Stomach (tissue), 9 donors: ENCODE data around the gene LRP1B. TPM values are rescaled to one million over a fixed set of nuclear protein-coding genes. Genes with fewer than 3 reads are reported as not detected.

Source experiments
- DNase-seq, 2 donors: peaks; one replicate each; pipeline versions ENCODE4 v3.0.0 to v3.0.0-alpha.2; 2013 to 2019
- H3K27ac ChIP-seq, 5 donors: fragments of 200-600 bp in 4 of 5; sonication (generic) in 4 of 5; one replicate each; pipeline ENCODE4 v1.5.1; 2013 to 2019; ENCODE audit warnings: mild to moderate bottlenecking in 1 of 5, moderate library complexity in 1 of 5
- H3K27me3 ChIP-seq, 3 donors: fragments of 200-600 bp; sonication (generic); one replicate each; pipeline ENCODE4 v1.5.1; 2017 to 2019; ENCODE audit warnings: mixed run types in 1 of 3
- H3K36me3 ChIP-seq, 4 donors: fragments of 200-600 bp; sonication (generic); 1 replicate in 3 of 4; 2 replicates in 1 of 4; pipeline ENCODE4 v1.5.1; 2016 to 2019
- H3K4me1 ChIP-seq, 4 donors: fragments of 200-600 bp; sonication (generic); one replicate each; pipeline ENCODE4 v1.5.1; 2016 to 2019
- H3K4me3 ChIP-seq, 4 donors: fragments of 200-600 bp; sonication (generic) in 3 of 4; one replicate each; pipeline ENCODE4 v1.5.1; 2016 to 2019; ENCODE audit warnings: mild to moderate bottlenecking in 1 of 4
- H3K9me3 ChIP-seq, 4 donors: fragments of 200-600 bp; sonication (generic); one replicate each; pipeline ENCODE4 v1.5.1; 2016 to 2019
- EP300 ChIP-seq: sonication (generic); formaldehyde crosslinking; IDR thresholded peaks from one replicate; pipeline ENCODE4 v1.6.1; 2017; ENCODE audit warnings: antibody characterized with exemption
- POLR2A ChIP-seq, 4 donors: fragments of 450-650 bp; IDR thresholded peaks; one replicate each; pipeline ENCODE4 v1.6.1; 2016; ENCODE audit warnings: antibody characterized with exemption in 4 of 4, control low read depth in 2 of 4, mild to moderate bottlenecking in 1 of 4, moderate library complexity in 1 of 4
- POLR2AphosphoS5 ChIP-seq, 3 donors: sonication (generic); formaldehyde crosslinking; IDR thresholded peaks; one replicate each; pipeline ENCODE4 v1.6.1; 2016; ENCODE audit warnings: antibody characterized with exemption in 3 of 3
- WGBS, 5 donors: extraction: QIAGEN DNeasy Blood & Tissue Kit in 3 of 5; methylation state at CpG; one replicate each; pipeline versions ENCODE4 v1.1.5 to v1.1.7; 2013 to 2018; 5-methylcytosine and 5-hydroxymethylcytosine counted together
- intact Hi-C: fragments of 100-400 bp; cut with DNase I; formaldehyde crosslinking; loops from one replicate; pipeline ENCODE4 v1.15.1; 2023; ENCODE audit warnings: low total_unique reads
- polyA plus RNA-seq, 3 donors: library from polyadenylated mRNA; stranded (reverse); fragments of 200-250 nt; gene quantifications; one replicate each; pipeline ENCODE4 v1.2.3, GENCODE V29; 2013
- total RNA-seq, 5 donors: library from RNA; depleted of rRNA; stranded (reverse); fragments of >200 nt; gene quantifications; one replicate each; pipeline versions ENCODE4 v1.1.0 to v1.2.3, GENCODE V29; 2014 to 2016
- TF ChIP-seq, protein P1 (sequence below), 7 experiments: fragments of 450-650 bp in 4 of 7; fragments of 200-600 bp in 3 of 7; sonication (generic) in 3 of 7; IDR thresholded peaks; one replicate each; pipeline ENCODE4 v1.5.1; 2016 to 2019; ENCODE audit warnings: antibody characterized with exemption in 7 of 7, control low read depth in 2 of 7, mild to moderate bottlenecking in 1 of 7
- donor health status: healthy with polysubstance abuse.
- donor health status: Bipolar disorder and iron deficiency.
- donor health status: healthy.

Gene LRP1B
- total and polyA plus RNA-seq, 8 donors: under 0.01 to 9.0 (median 0.38) TPM

DNA sequence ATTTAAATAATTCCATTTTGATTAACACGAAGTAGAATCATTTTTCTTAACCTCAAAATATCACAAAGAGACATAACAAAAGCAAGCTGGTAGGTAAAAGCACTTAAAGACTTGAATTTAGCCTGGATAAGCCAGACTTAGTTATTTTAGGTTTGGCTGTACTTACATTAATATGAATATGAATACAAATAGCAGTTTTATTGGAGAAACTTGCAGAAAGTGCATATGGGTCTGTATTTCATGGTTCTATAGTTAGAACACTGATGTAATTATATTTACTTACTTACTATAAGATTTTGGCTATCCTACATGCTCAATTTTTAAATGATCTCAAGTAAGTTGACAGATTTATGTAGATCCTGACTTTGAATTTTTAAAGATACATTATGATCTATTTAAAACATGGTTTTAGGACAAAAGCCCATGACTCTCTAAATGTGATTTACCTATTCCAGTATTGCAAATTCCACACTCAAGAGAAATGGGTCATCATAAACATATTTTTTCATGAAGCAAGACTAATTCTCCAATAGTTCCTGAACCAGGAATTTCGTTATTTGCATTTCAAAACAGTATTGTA is 1775.2 kb downstream of the LRP1B start:
- H3K4me1 ChIP-seq: no peaks in the 10 kb centered on the region
- no peaks in the 10 kb centered on the region for H3K9me3 ChIP-seq
- WGBS, 5 donors: 48 to 68% (median 58%) methylated on average over 2 of the region's 2 CpGs
- H3K27ac ChIP-seq: no peak overlapping the region
- H3K27me3 ChIP-seq: no peaks in the 10 kb centered on the region
- no peak overlapping the region for H3K4me3 ChIP-seq
- no peak for DNase-seq
- no peak for TF ChIP-seq EP300
- TF ChIP-seq, protein P1, sequence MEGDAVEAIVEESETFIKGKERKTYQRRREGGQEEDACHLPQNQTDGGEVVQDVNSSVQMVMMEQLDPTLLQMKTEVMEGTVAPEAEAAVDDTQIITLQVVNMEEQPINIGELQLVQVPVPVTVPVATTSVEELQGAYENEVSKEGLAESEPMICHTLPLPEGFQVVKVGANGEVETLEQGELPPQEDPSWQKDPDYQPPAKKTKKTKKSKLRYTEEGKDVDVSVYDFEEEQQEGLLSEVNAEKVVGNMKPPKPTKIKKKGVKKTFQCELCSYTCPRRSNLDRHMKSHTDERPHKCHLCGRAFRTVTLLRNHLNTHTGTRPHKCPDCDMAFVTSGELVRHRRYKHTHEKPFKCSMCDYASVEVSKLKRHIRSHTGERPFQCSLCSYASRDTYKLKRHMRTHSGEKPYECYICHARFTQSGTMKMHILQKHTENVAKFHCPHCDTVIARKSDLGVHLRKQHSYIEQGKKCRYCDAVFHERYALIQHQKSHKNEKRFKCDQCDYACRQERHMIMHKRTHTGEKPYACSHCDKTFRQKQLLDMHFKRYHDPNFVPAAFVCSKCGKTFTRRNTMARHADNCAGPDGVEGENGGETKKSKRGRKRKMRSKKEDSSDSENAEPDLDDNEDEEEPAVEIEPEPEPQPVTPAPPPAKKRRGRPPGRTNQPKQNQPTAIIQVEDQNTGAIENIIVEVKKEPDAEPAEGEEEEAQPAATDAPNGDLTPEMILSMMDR (IDR thresholded peaks at IDR 0.05): no peak
- no peak for TF ChIP-seq POLR2A (IDR thresholded peaks at IDR 0.05)
- TF ChIP-seq POLR2AphosphoS5 (IDR thresholded peaks at IDR 0.05): no peak
- no peaks in the 10 kb centered on the region for H3K36me3 ChIP-seq
- intact Hi-C loops: no loop called here

GRCh38 chr2:140354544-140354943 is 1776.3 kb downstream of the LRP1B start:
- no peaks in the 10 kb centered on the region for H3K4me1 ChIP-seq
- no peak for TF ChIP-seq POLR2A (IDR thresholded peaks at IDR 0.05)
- TF ChIP-seq POLR2AphosphoS5 (IDR thresholded peaks at IDR 0.05): no peak
- TF ChIP-seq EP300: no peak
- TF ChIP-seq, protein P1 (IDR thresholded peaks at IDR 0.05): no peak
- no peak overlapping the region for H3K4me3 ChIP-seq
- no peak overlapping the region for H3K27ac ChIP-seq
- DNase-seq: no peak
- H3K27me3 ChIP-seq: no peaks in the 10 kb centered on the region
- no peaks in the 10 kb centered on the region for H3K9me3 ChIP-seq
- 81 to 90% (median 89%) methylated on average over 2 of the region's 2 CpGs for WGBS, 5 donors
- no peaks in the 10 kb centered on the region for H3K36me3 ChIP-seq
- intact Hi-C loops: no loop called here

- TF ChIP-seq POLR2AphosphoS5 (IDR thresholded peaks at IDR 0.05) (no peak), POLR2A (IDR thresholded peaks at IDR 0.05) (no peak), EP300 (no peak)
- TF ChIP-seq, protein P1 (IDR thresholded peaks at IDR 0.05): no peak
- Histone ChIP-seq H3K27ac (no peak overlapping the region), H3K9me3 (no peaks in the 10 kb centered on the region), H3K4me1 (no peaks in the 10 kb centered on the region), H3K4me3 (no peak overlapping the region), H3K36me3 (no peaks in the 10 kb centered on the region), H3K27me3 (no peaks in the 10 kb centered on the region)
- WGBS, 5 donors: 44 to 47% (median 47%) methylated on average over 2 of the region's 2 CpGs
- intact Hi-C loops: no loop called here
- DNase-seq: no peak
Observed at GRCh38 chr2:140353541-140353940, 1777.3 kb downstream of the LRP1B start.

GRCh38 chr2:140351692-140352091 is 1779.1 kb downstream of the LRP1B start:
- no peaks in the 10 kb centered on the region for H3K27me3 ChIP-seq
- TF ChIP-seq EP300 (no peak), POLR2AphosphoS5 (IDR thresholded peaks at IDR 0.05) (no peak), POLR2A (IDR thresholded peaks at IDR 0.05) (no peak)
- TF ChIP-seq, protein P1 (IDR thresholded peaks at IDR 0.05): no peak
- DNase-seq: no peak
- no peaks in the 10 kb centered on the region for H3K4me1 ChIP-seq
- 70 to 87% (median 81%) methylated on average over 3 of the region's 3 CpGs for WGBS, 5 donors
- H3K36me3 ChIP-seq: no peaks in the 10 kb centered on the region
- intact Hi-C loops: no loop called here
- H3K9me3 ChIP-seq: no peaks in the 10 kb centered on the region
- no peak overlapping the region for H3K27ac ChIP-seq
- H3K4me3 ChIP-seq: no peak overlapping the region
